Stimulated activated CD4-positive, alpha-beta T cell treated with anti-CD3 and anti-CD28 coated beads, Interleukin-4, amount 100 ng/mL, for 4 hours (primary cell): Measurements from ENCODE around the gene TMEM9B.
"Not testable (repeated sequence)": the region's sequence is repeated elsewhere in the genome, so short reads cannot be mapped to it uniquely, and the experiment has no call there.

ENCODE experiments used
- DNase-seq, 2 experiments: peaks; one replicate each; pipeline ENCODE4 v3.0.0-alpha.2; 2020

The TMEM9B gene

GRCh38 chr11:8971924-8972316 lies 7.7 kb upstream of the TMEM9B start:
- no peak for DNase-seq

DNA sequence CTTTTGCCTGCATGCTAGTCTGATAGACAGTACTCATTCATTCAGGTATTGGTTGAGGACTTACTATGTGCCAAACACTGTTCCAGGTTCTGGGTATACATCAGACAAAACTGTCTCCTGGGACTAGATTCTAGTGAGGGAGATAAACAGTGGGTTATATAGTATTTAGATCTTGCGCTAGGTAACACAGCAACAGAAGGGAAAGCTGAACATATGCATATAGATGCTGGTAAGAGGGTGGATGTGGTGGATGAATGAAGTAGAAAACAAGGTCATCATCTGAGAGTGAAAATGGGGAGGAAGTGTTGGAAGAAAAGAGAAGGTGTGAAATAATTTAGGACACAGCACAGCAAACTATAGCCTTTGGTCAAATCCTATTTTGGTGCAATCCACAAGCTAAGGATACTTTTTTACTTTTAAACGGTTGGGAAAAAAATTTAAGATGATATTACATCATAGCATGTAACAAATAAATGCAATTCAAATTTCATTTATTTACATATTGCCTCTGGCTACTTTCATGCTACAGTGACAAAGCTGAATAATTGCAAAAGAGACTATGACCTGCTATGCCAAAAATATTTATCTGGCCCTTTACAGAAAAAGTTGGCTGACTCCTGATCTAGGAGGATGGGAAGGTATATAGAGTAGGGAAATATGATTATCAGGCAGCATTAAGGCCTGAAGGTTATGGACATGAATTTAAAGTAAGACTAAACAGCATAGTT lies 7.1 kb upstream of the TMEM9B start:
- DNase-seq = no peak

GRCh38 chr11:8967184-8967583 lies 2.9 kb upstream of the TMEM9B start:
- DNase-seq = no peak

DNA sequence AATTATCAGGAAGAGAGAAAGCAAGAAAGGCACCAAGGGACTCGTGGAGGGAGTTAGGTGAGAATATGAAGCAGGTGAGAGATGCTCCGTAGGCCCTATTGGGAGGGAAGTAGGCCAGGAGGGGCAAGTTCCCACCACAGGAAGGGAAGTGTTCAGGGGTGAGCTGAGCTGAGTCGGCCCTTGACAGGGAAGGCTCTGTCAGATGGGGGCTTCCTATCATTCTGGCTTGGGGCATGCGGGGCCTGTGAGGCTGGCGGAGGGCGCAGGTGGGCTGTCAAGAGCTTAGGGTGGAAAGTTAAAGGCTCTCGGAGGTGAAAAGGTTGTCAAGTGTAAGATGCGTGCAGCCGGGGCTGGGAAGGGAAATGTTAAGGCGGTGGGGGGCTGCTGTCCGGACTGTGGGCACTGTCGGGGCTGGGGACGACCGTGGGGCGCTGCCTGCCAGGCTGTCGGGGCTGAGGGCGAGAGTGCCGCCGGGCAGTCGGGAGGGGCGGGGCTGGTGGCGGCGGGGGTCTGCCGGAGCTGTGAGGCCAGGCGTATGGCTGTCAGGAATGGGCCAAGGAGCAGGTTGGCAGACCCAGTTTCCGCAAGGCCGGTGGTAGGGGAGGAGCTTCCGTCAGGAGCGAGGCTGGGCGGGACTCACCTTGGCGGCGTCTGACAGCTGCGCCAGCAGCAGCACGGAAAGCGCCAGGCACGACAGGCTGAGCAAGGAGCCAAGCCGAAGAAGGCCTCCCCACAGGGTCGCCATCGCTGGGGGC lies 496 bp downstream of the TMEM9B start:
- DNase-seq = peak; percentile 71 to 75

GRCh38 chr11:8962841-8963240 lies 1.4 kb downstream of the TMEM9B start:
- DNase-seq = no peak

DNA sequence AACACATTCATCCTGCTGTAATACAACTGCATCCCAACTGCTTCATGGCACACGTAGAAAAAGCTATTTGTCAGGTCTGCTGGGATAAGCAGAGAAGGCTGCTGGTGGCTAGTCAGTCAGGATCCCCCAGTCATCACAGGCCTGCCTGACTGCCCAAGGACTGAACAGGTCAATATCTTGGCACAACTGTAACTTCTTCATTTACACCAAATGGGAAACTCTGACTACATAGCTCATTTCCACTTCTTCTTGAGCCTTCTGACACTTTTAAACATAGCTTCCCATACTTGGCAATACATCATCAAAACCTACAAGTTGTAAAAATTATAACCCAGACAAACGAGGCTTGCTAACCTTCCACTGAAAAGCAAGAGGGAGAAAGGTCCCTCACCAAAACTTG lies 2.8 kb downstream of the TMEM9B start:
- no peak for DNase-seq

GRCh38 chr11:8959546-8960166 lies 4.6 kb downstream of the TMEM9B start:
- DNase-seq = no peak

DNA sequence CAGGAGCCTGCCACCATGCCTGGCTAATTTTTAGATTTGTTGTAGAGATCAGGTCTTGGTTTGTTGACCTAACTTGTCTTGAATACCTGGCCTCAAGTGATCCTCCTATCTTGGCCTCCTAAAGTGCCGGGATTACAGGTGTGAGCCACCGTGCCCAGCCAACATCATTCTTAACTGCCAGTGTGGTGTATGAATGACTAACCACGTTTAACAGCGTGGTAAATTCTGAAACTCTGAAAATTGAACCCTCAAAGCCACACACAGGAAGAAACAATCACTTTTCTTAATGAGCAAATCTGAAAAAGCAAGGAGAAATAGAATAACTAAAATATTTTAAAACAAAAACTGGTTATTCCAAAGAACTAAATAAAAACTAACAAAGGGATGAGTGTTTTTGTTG lies 7.4 kb downstream of the TMEM9B start:
- DNase-seq = no peak

- DNase-seq = no peak
Observed at GRCh38 chr11:8948886-8949285, 15.4 kb downstream of the TMEM9B start.

GRCh38 chr11:8947230-8947943 lies 16.9 kb downstream of the TMEM9B start:
- no peak for DNase-seq

- DNase-seq = no peak
Observed at GRCh38 chr11:8942518-8943066, 21.6 kb downstream of the TMEM9B start, which contains the start of gene ASCL3. ASCL3 (minus strand) TSS chr11:8943016; CDS start chr11:8938161, 4,855 bp downstream.

DNA sequence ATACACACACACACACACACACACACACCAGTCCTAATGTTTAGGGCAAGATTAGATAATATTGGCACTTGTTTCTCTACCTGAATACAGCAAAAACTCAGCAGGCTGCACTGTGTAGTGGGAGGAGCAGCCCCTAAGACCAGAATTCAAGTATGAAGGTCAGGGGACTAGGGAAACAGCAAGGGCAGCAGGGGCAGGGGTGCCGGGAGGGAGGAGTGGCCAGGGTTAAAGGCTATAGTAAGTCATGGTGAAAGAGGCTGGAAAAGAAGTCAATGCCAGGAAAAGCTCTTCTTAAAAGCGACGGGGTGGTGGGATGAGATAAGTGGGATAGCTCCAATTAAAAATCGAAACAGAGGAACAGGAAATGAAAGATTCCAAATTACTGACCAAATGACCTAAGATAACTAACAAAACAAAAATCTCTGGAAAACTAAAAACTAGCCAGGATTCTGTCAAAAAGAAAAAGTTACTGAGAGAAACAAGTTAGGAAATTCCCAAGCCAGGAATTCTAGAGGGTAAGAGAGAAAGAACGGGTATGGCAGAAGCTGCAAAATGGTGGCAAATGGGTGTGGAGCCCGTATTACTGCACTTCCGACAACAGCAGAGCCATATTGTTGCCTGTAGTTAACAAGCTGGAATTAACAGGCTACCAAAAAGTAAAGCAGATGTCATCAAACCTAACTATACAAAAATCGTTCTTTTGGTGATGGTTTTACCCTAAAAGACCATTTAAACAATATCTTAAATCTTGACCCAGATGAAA lies 22.7 kb downstream of the TMEM9B start:
- no peak for DNase-seq

GRCh38 chr11:8937659-8938058 lies 26.6 kb downstream of the TMEM9B start:
- no peak for DNase-seq

DNA sequence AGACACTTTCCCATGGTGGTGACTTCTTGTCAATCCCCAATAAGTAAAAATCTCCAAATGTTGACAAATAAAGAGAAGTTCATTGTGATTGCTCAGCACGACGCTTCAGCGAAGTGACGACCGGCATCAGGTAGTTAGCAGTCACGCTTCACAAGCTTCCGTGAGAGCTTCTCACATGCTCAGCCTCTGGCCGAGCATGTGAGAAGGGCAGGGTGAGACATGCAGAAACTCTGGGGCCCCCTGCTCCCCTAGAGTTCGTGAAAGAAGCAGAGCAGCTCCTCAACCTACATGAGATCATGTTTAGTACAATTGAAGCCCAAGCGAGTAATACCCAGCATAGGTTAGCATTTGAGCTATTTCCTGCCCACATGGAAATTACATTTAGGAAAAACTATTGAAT lies 27.1 kb downstream of the TMEM9B start:
- DNase-seq = no peak

DNA sequence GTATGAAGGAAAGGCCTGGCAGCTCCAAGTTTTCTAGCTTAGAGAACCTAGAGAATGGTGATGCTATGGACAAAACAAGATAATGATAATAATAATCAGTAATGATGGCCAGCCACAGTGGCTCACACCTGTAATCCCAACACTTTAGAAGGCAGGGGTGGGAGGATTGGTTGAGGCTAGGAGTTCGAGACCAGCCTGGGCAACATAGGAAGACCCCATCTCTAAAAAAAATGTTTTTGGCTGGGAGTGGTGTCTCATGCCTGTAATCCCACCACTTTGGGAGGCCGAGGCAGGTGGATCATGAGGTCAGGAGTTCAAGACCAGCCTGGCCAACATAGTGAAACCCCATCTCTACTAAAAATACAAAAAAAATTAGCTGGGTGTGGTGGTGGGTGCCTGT lies 28.5 kb downstream of the TMEM9B start:
- DNase-seq = not testable (repeated sequence)

GRCh38 chr11:8934742-8935488 lies 29.3 kb downstream of the TMEM9B start:
- no peak for DNase-seq

- no peak for DNase-seq
Observed at GRCh38 chr11:8933931-8934330, 30.3 kb downstream of the TMEM9B start.

DNA sequence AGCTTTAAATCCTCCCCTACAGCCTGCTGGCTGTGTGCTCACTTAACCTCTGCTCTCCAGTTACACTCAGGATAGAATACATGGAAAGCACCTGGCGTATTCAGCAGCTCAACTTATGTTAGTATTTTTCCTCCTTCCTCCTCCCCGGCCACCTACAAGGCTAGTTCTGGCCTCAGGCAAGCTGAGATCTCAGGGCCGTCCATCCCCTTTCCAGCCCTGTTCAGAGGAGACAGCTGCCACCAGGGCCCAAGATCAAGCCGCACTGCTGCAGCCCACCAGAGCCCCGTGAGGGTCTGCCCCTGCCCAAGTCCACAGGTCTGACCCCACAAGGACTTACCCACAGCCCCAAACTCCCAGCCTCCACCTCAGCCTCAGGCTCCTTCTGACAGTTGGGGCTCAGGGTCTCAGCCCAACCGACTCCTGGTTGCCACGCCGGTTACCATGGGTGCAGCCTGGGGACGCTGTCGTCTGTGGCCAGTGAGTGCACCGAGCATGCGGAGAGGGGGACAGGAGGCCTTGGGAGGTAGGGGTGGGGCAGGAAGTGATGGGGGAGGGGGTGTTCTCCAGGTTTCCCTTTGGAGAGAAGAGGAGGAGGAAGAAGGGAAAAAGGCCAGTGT lies 31.6 kb downstream of the TMEM9B start, which contains the start of gene C11orf16:
TSS of gene C11orf16 (minus strand) at position 384 of the 617 bp plus-strand sequence. CDS start 639 bp downstream, outside the sequence.
- DNase-seq = no peak

DNA sequence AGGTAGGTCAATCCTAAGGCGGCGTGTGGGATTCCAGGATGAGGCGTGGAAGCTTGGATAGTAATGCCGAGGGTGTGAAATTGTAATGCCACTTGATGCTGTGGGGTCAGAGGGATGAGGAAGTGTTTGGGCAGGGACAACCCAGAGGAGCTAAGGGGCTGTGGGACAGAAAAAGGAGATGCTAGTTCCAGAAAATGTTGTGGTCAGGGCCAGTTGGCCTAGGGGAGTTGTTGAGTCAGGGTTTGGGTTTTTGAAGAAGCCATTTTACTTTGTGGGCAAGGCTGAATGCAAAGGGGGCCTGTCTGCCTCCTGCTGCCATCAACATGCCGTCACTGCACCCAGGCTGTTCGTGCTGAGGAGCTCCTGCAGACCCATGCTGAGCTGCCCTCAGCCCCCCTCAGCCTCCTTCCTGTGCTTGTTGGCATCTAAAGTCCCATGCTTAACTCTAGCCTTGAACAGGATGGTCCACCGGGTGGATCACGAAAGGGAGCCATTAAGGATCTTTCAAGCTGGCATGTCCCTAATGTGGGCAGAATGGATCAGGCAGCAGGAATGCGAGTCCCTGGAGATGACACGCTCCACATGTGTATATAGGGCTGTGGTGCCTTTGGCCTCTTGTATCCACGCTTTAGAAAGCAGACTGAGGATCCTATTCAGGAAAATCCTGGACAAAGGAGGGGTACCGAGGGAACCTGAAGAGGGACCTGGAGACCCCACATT lies 33.6 kb downstream of the TMEM9B start:
- no peak for DNase-seq

- no peak for DNase-seq
Observed at GRCh38 chr11:8928981-8929615, 35.1 kb downstream of the TMEM9B start.
